Measurements from ENCODE around the gene SMCHD1.

The SMCHD1 gene

GRCh38 chr18:2704541-2704940 is 49.0 kb downstream of the SMCHD1 start:
- no peak for TF ChIP-seq CTCF (IDR thresholded peaks at IDR 0.05; ENCODE audit: low read depth, low read length)
- DNase-seq (ENCODE audit: extremely low read depth, low read depth), result no peak

- TF ChIP-seq CTCF (IDR thresholded peaks at IDR 0.05; ENCODE audit: low read depth, low read length), result no peak
- no peak for DNase-seq (ENCODE audit: extremely low read depth, low read depth)
These were observed 51.4 kb downstream of the SMCHD1 start for GRCh38 chr18:2706903-2707302.

- TF ChIP-seq CTCF (IDR thresholded peaks at IDR 0.05; ENCODE audit: low read depth, low read length), result no peak
These were observed 52.1 kb downstream of the SMCHD1 start for GRCh38 chr18:2707551-2708168.

GRCh38 chr18:2709316-2709715 is 53.8 kb downstream of the SMCHD1 start:
- DNase-seq (ENCODE audit: extremely low read depth, low read depth), result no peak
- no peak for TF ChIP-seq CTCF (IDR thresholded peaks at IDR 0.05; ENCODE audit: low read depth, low read length)

More at GRCh38 chr18:2707551-2708168, 52.1 kb downstream of the SMCHD1 start:
- no peak for DNase-seq (ENCODE audit: extremely low read depth, low read depth)

- no peak for TF ChIP-seq CTCF (IDR thresholded peaks at IDR 0.05; ENCODE audit: low read depth, low read length)
- DNase-seq (ENCODE audit: extremely low read depth, low read depth), result no peak
These were observed 58.6 kb downstream of the SMCHD1 start for GRCh38 chr18:2714140-2714539.

- DNase-seq (ENCODE audit: extremely low read depth, low read depth), result no peak
- no peak for TF ChIP-seq CTCF (IDR thresholded peaks at IDR 0.05; ENCODE audit: low read depth, low read length)
These were observed 60.5 kb downstream of the SMCHD1 start for GRCh38 chr18:2715990-2716389.

- DNase-seq (ENCODE audit: extremely low read depth, low read depth), result no peak
- TF ChIP-seq CTCF (IDR thresholded peaks at IDR 0.05; ENCODE audit: low read depth, low read length), result no peak
These were observed 61.1 kb downstream of the SMCHD1 start for GRCh38 chr18:2716394-2717326.
